ENCODE measurements around the gene LY9. TPM values are rescaled to one million over a fixed set of nuclear protein-coding genes. Genes with fewer than 3 reads are reported as not detected.
"Not testable (repeated sequence)": the region's sequence is repeated elsewhere in the genome, so short reads cannot be mapped to it uniquely, and the experiment has no call there.

LY9 gene
- total RNA-seq, 1 donor from 2014 or later = 0.49 TPM

GRCh38 chr1:160778976-160779375 is 17.0 kb upstream of the LY9 start:
- no peaks in the 10 kb centered on the region for H3K36me3 Mint-ChIP-seq (ENCODE audit: low read depth)
- H3K27ac Mint-ChIP-seq = no peak overlapping the region
- no peak for DNase-seq (ENCODE audit: low spot score)
- intact Hi-C loops (cut with micrococcal nuclease) = no loop called here
- no peak overlapping the region for H3K4me3 Mint-ChIP-seq
- no peaks in the 10 kb centered on the region for H3K27me3 Mint-ChIP-seq (ENCODE audit: insufficient read depth)
- H3K4me1 Mint-ChIP-seq (ENCODE audit: low read depth) = peaks cover 40% of the 10 kb centered on the region
- no peaks in the 10 kb centered on the region for H3K9me3 Mint-ChIP-seq

GRCh38 chr1:160779626-160780397 is 16.2 kb upstream of the LY9 start:
- H3K27ac Mint-ChIP-seq = no peak overlapping the region
- intact Hi-C loops (cut with micrococcal nuclease) = no loop called here
- no peaks in the 10 kb centered on the region for H3K36me3 Mint-ChIP-seq (ENCODE audit: low read depth)
- no peaks in the 10 kb centered on the region for H3K27me3 Mint-ChIP-seq (ENCODE audit: insufficient read depth)
- DNase-seq (ENCODE audit: low spot score) = no peak
- H3K4me3 Mint-ChIP-seq = no peak overlapping the region
- no peaks in the 10 kb centered on the region for H3K9me3 Mint-ChIP-seq
- H3K4me1 Mint-ChIP-seq (ENCODE audit: low read depth) = peaks cover 32% of the 10 kb centered on the region

GRCh38 chr1:160780398-160780755 is 15.6 kb upstream of the LY9 start:
- no peak overlapping the region for H3K27ac Mint-ChIP-seq
- H3K9me3 Mint-ChIP-seq = no peaks in the 10 kb centered on the region
- H3K36me3 Mint-ChIP-seq (ENCODE audit: low read depth) = no peaks in the 10 kb centered on the region
- intact Hi-C loops (cut with micrococcal nuclease) = no loop called here
- no peaks in the 10 kb centered on the region for H3K27me3 Mint-ChIP-seq (ENCODE audit: insufficient read depth)
- peaks cover 26% of the 10 kb centered on the region for H3K4me1 Mint-ChIP-seq (ENCODE audit: low read depth)
- DNase-seq (ENCODE audit: low spot score) = no peak
- no peak overlapping the region for H3K4me3 Mint-ChIP-seq

GRCh38 chr1:160781186-160781766 is 14.7 kb upstream of the LY9 start:
- Mint-ChIP-seq H3K4me1 (ENCODE audit: low read depth) (peaks cover 22% of the 10 kb centered on the region), H3K27me3 (ENCODE audit: insufficient read depth) (no peaks in the 10 kb centered on the region), H3K36me3 (ENCODE audit: low read depth) (no peaks in the 10 kb centered on the region), H3K27ac (no peak overlapping the region), H3K9me3 (no peaks in the 10 kb centered on the region), H3K4me3 (no peak overlapping the region)
- intact Hi-C loops (cut with micrococcal nuclease) = no loop called here
- DNase-seq (ENCODE audit: low spot score) = no peak

GRCh38 chr1:160781914-160782689 is 13.9 kb upstream of the LY9 start:
- H3K9me3 Mint-ChIP-seq = no peaks in the 10 kb centered on the region
- intact Hi-C loops (cut with micrococcal nuclease) = loop anchor here (1.0 kb wide), 3 partner anchors 9 to 48 kb away; partner anchors contain the start of gene LY9
- peak overlapping the region; percentile 50 for H3K27ac Mint-ChIP-seq
- no peak overlapping the region for H3K4me3 Mint-ChIP-seq
- H3K27me3 Mint-ChIP-seq (ENCODE audit: insufficient read depth) = no peaks in the 10 kb centered on the region
- H3K36me3 Mint-ChIP-seq (ENCODE audit: low read depth) = no peaks in the 10 kb centered on the region
- DNase-seq (ENCODE audit: low spot score) = peak; percentile 32
- H3K4me1 Mint-ChIP-seq (ENCODE audit: low read depth) = peaks cover 20% of the 10 kb centered on the region

GRCh38 chr1:160782988-160783765 is 12.8 kb upstream of the LY9 start:
- not testable (repeated sequence) for H3K27ac Mint-ChIP-seq; H3K36me3 Mint-ChIP-seq (ENCODE audit: low read depth); H3K9me3 Mint-ChIP-seq; DNase-seq (ENCODE audit: low spot score); H3K27me3 Mint-ChIP-seq (ENCODE audit: insufficient read depth); H3K4me3 Mint-ChIP-seq
- peaks cover 12% of the 10 kb centered on the region for H3K4me1 Mint-ChIP-seq (ENCODE audit: low read depth)
- intact Hi-C loops (cut with micrococcal nuclease) = loop anchor here (1.0 kb wide), 3 partner anchors 10 to 47 kb away; partner anchors contain the start of gene LY9

- intact Hi-C loops (cut with micrococcal nuclease) = no loop called here
- H3K4me3 Mint-ChIP-seq = no peak overlapping the region
- DNase-seq (ENCODE audit: low spot score) = no peak
Measured at GRCh38 chr1:160789051-160789701, 6.8 kb upstream of the LY9 start.

GRCh38 chr1:160789702-160790611 is 6.0 kb upstream of the LY9 start:
- no peak overlapping the region for H3K27ac Mint-ChIP-seq
- H3K4me1 Mint-ChIP-seq (ENCODE audit: low read depth) = peaks cover 7% of the 10 kb centered on the region
- H3K4me3 Mint-ChIP-seq = no peak overlapping the region
- DNase-seq (ENCODE audit: low spot score) = no peak
- H3K36me3 Mint-ChIP-seq (ENCODE audit: low read depth) = no peaks in the 10 kb centered on the region
- H3K9me3 Mint-ChIP-seq = peaks cover under 1% of the 10 kb centered on the region
- H3K27me3 Mint-ChIP-seq (ENCODE audit: insufficient read depth) = peaks cover 15% of the 10 kb centered on the region
- intact Hi-C loops (cut with micrococcal nuclease) = loop anchor here (10.0 kb wide), 1 partner anchor 445 kb away; the partner anchor contains the start of genes COPA and NCSTN

More at GRCh38 chr1:160789051-160789701, 6.8 kb upstream of the LY9 start:
- Mint-ChIP-seq H3K4me1 (ENCODE audit: low read depth) (no peaks in the 10 kb centered on the region), H3K36me3 (ENCODE audit: low read depth) (no peaks in the 10 kb centered on the region), H3K27ac (no peak overlapping the region), H3K27me3 (ENCODE audit: insufficient read depth) (peaks cover 10% of the 10 kb centered on the region), H3K9me3 (no peaks in the 10 kb centered on the region)

- peaks cover 3% of the 10 kb centered on the region for H3K36me3 Mint-ChIP-seq (ENCODE audit: low read depth)
- peaks cover 15% of the 10 kb centered on the region for H3K27me3 Mint-ChIP-seq (ENCODE audit: insufficient read depth)
- H3K4me3 Mint-ChIP-seq = no peak overlapping the region
- no peak for DNase-seq (ENCODE audit: low spot score)
- peaks cover 51% of the 10 kb centered on the region for H3K4me1 Mint-ChIP-seq (ENCODE audit: low read depth)
- peaks cover 6% of the 10 kb centered on the region for H3K9me3 Mint-ChIP-seq
- no peak overlapping the region for H3K27ac Mint-ChIP-seq
- intact Hi-C loops (cut with micrococcal nuclease) = loop anchor here (10.0 kb wide), 1 partner anchor 450 kb away; the partner anchor contains the start of genes COPA and NCSTN
Measured at GRCh38 chr1:160794376-160794775, 1.6 kb upstream of the LY9 start.

GRCh38 chr1:160797271-160797709 is 1.3 kb downstream of the LY9 start:
- DNase-seq (ENCODE audit: low spot score) = no peak
- intact Hi-C loops (cut with micrococcal nuclease) = loop anchor here (2.0 to 10.0 kb wide), 3 partner anchors 58 to 452 kb away; partner anchors contain the start of genes COPA, NCSTN and SLAMF7
- peaks cover 74% of the 10 kb centered on the region for H3K4me1 Mint-ChIP-seq (ENCODE audit: low read depth)
- peaks cover 6% of the 10 kb centered on the region for H3K9me3 Mint-ChIP-seq
- H3K36me3 Mint-ChIP-seq (ENCODE audit: low read depth) = peaks cover 3% of the 10 kb centered on the region
- peak overlapping the region; percentile 73 for H3K4me3 Mint-ChIP-seq
- peak overlapping the region; percentile 36 for H3K27ac Mint-ChIP-seq
- peaks cover 14% of the 10 kb centered on the region for H3K27me3 Mint-ChIP-seq (ENCODE audit: insufficient read depth)

- H3K27me3 Mint-ChIP-seq (ENCODE audit: insufficient read depth) = peaks cover 14% of the 10 kb centered on the region
- intact Hi-C loops (cut with micrococcal nuclease) = loop anchor here (2.0 to 10.0 kb wide), 3 partner anchors 59 to 453 kb away; partner anchors contain the start of genes COPA, NCSTN and SLAMF7
- peaks cover 74% of the 10 kb centered on the region for H3K4me1 Mint-ChIP-seq (ENCODE audit: low read depth)
- DNase-seq (ENCODE audit: low spot score) = peak; percentile 52
- peaks cover 5% of the 10 kb centered on the region for H3K36me3 Mint-ChIP-seq (ENCODE audit: low read depth)
- peak overlapping the region; percentile 40 for H3K4me3 Mint-ChIP-seq
- H3K9me3 Mint-ChIP-seq = peaks cover 9% of the 10 kb centered on the region
- peak overlapping the region; percentile 11 for H3K27ac Mint-ChIP-seq
Measured at GRCh38 chr1:160797861-160798273, 1.9 kb downstream of the LY9 start.

Data from activated T-helper 1 cell treated with anti-CD3 and anti-CD28 coated beads, Interleukin-12 subunit alpha, Interleukin-12 subunit beta, Interleukin-2, Interleukin-4 antibody, amounts not matched to agents 30 ng/mL and 10 ng/mL and 1 ng/mL, durations not matched to agents 14 hours and 24 hours and 36 hours (primary cell).